Keratinocyte (primary cell): ENCODE measurements around the gene AOAH.

ENCODE experiments used
- EZH2 ChIP-seq: IDR thresholded peaks from one replicate; pipeline ENCODE4 v1.6.1; 2012; ENCODE audit warnings: inconsistent platforms, mild to moderate bottlenecking, low read length, moderate library complexity
- TF ChIP-seq, protein P1 (sequence below), 3 experiments: IDR thresholded peaks in 1 of 3; conservative IDR thresholded peaks in 1 of 3; optimal IDR thresholded peaks in 1 of 3; 2 replicates in 2 of 3; 3 replicates in 1 of 3; pipeline versions ENCODE3 to v1.5.1; 2011; ENCODE audit warnings: low read length in 3 of 3, mild to moderate bottlenecking in 3 of 3, moderate library complexity in 2 of 3, control low read depth in 1 of 3, inconsistent platforms in 1 of 3; ENCODE audit not compliant: insufficient read depth in 2 of 3; ENCODE audit errors: extremely low read depth in 1 of 3

DNA sequence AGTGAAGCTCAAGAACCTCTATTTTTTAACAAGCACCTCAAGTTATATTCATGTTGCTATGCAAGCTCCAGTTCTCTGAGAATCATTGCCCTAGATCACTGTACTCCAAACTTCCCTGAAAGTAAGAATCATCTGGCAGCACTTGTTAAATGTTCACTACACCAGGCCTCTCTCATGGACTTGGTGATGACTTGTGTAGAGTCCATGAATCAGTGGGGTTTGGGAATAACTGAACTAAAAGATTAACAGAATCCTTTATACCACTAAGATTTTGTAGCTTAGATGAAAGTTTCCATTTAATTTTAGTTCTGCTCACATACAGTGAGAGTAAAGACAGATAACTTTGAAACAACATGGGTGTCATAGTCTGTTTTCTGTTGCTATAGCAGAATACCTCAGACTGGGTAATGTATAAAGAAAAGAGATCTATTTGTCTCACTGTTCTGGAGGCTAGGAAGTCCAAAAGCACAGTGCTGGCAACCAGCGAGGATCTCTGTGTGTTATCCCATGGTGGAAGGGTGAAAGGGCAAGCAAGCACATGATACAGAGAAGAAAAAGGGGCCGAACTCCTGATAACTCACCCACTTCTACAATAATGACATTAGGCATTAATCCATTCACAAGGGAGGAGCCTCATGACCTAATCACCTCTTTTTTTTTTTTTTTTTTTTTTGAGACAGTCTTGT, 27.9 kb upstream of the AOAH start:
- TF ChIP-seq, protein P1, sequence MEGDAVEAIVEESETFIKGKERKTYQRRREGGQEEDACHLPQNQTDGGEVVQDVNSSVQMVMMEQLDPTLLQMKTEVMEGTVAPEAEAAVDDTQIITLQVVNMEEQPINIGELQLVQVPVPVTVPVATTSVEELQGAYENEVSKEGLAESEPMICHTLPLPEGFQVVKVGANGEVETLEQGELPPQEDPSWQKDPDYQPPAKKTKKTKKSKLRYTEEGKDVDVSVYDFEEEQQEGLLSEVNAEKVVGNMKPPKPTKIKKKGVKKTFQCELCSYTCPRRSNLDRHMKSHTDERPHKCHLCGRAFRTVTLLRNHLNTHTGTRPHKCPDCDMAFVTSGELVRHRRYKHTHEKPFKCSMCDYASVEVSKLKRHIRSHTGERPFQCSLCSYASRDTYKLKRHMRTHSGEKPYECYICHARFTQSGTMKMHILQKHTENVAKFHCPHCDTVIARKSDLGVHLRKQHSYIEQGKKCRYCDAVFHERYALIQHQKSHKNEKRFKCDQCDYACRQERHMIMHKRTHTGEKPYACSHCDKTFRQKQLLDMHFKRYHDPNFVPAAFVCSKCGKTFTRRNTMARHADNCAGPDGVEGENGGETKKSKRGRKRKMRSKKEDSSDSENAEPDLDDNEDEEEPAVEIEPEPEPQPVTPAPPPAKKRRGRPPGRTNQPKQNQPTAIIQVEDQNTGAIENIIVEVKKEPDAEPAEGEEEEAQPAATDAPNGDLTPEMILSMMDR (optimal IDR thresholded peaks at IDR 0.05 in 1 of 3, IDR thresholded peaks at IDR 0.05 in 1 of 3, conservative IDR thresholded peaks at IDR 0.05 in 1 of 3; ENCODE audit: extremely low read depth in 1 of 3, insufficient read depth in 2 of 3, low read length in 3 of 3), result no peak
- TF ChIP-seq EZH2, result no peak
